WTC11 (cell line): ENCODE data around the gene MRPL54. TPM values are rescaled to one million over a fixed set of nuclear protein-coding genes. Genes with fewer than 3 reads are reported as not detected.

Experiments
- ATAC-seq: fragments of 200-7000 bp; cut with Tn5 transposase; 2 replicates; pipeline ENCODE4 v1.10.0; 2021; ENCODE audit warnings: mild to moderate bottlenecking, moderate library complexity
- CTCF ChIA-PET: fragments of 300-600 bp; sonication (Branson Sonifier 250); formaldehyde crosslinking; loops from one replicate; lab custom pipeline; 2021; ENCODE audit warnings: antibody characterized with exemption; lab: Charles Lee
- POLR2A ChIA-PET: fragments of 350-600 bp; sonication (Branson Sonifier 250); formaldehyde crosslinking; loops from one replicate; lab custom pipeline; 2021; ENCODE audit warnings: antibody characterized with exemption; lab: Charles Lee
- DNase-seq: peaks from one replicate; pipeline ENCODE4 v3.0.0; 2021; ENCODE audit warnings: low spot score
- H3K27ac Mint-ChIP-seq: 2 replicates; pipeline ENCODE4 v1.8.0; 2021; ENCODE audit warnings: mixed read lengths
- H3K27me3 Mint-ChIP-seq: 2 replicates; pipeline ENCODE4 v1.8.0; 2021; ENCODE audit warnings: low read depth, mild to moderate bottlenecking, moderate library complexity, mixed read lengths
- H3K36me3 Mint-ChIP-seq: 2 replicates; pipeline ENCODE4 v1.8.0; 2021; ENCODE audit warnings: mixed read lengths
- H3K4me1 Mint-ChIP-seq: 2 replicates; pipeline ENCODE4 v1.8.0; 2022; ENCODE audit warnings: mixed read lengths
- H3K4me3 Mint-ChIP-seq: 2 replicates; pipeline ENCODE4 v1.8.0; 2021; ENCODE audit warnings: mild to moderate bottlenecking, moderate library complexity, mixed read lengths
- H3K9me3 Mint-ChIP-seq: 2 replicates; pipeline ENCODE4 v1.8.0; 2021; ENCODE audit warnings: mixed read lengths
- ATF1 ChIP-seq: sonication (generic); formaldehyde crosslinking; IDR thresholded peaks from 2 replicates; pipeline ENCODE4 v1.8.1; 2023; ENCODE audit warnings: mild to moderate bottlenecking, moderate library complexity, missing genetic modification reagents
- ETV6 ChIP-seq: sonication (generic); formaldehyde crosslinking; IDR thresholded peaks from 2 replicates; pipeline ENCODE4 v1.8.1; 2022; ENCODE audit warnings: mild to moderate bottlenecking, missing genetic modification reagents
- MYBL2 ChIP-seq: sonication (generic); formaldehyde crosslinking; IDR thresholded peaks from 2 replicates; pipeline ENCODE4 v1.8.1; 2023; ENCODE audit warnings: mild to moderate bottlenecking, moderate library complexity, missing genetic modification reagents
- NFYB ChIP-seq: sonication (generic); formaldehyde crosslinking; conservative IDR thresholded peaks from 2 replicates; pipeline ENCODE4 v1.8.0; 2022; ENCODE audit warnings: low read depth, missing genetic modification reagents
- PRRX2 ChIP-seq: fragments of 250-450 bp; sonication (Bioruptor Pico); IDR thresholded peaks from 2 replicates; pipeline ENCODE4 v1.8.0; 2021; ENCODE audit warnings: mild to moderate bottlenecking
- RORB ChIP-seq: fragments of 250-450 bp; sonication (Bioruptor Pico); IDR thresholded peaks from 2 replicates; pipeline ENCODE4 v1.9.0; 2021; ENCODE audit warnings: mild to moderate bottlenecking
- SMAD3 ChIP-seq: sonication (generic); formaldehyde crosslinking; IDR thresholded peaks from 2 replicates; pipeline ENCODE4 v1.8.0; 2022; ENCODE audit warnings: missing genetic modification reagents, mild to moderate bottlenecking, borderline replicate concordance
- SOX15 ChIP-seq: fragments of 250-450 bp; sonication (Bioruptor Pico); IDR thresholded peaks from 2 replicates; pipeline ENCODE4 v1.9.0; 2021; ENCODE audit warnings: mild to moderate bottlenecking
- ZNF423 ChIP-seq: fragments of 250-450 bp; sonication (Bioruptor Pico); IDR thresholded peaks from 2 replicates; pipeline ENCODE4 v2.1.2; 2022; ENCODE audit warnings: mild to moderate bottlenecking, moderate library complexity
- ZNF671 ChIP-seq: fragments of 250-450 bp; sonication (Bioruptor Pico); IDR thresholded peaks from 2 replicates; pipeline ENCODE4 v1.8.0; 2021; ENCODE audit warnings: mild to moderate bottlenecking
- total RNA-seq: library from RNA; stranded (reverse); gene quantifications from 3 replicates; pipeline ENCODE4 v1.2.3, GENCODE V29; 2021
- TF ChIP-seq, protein P1 (sequence below): fragments of 250-450 bp; sonication (Bioruptor Pico); conservative IDR thresholded peaks from 2 replicates; pipeline ENCODE4 v1.9.0; 2021; ENCODE audit warnings: mild to moderate bottlenecking
- TF ChIP-seq, protein P2 (sequence below): sonication (generic); formaldehyde crosslinking; IDR thresholded peaks from 2 replicates; pipeline ENCODE4 v1.8.1; 2022; ENCODE audit warnings: low read depth, mild to moderate bottlenecking, moderate library complexity, missing genetic modification reagents, borderline replicate concordance
- TF ChIP-seq, protein P3 (sequence below): sonication (generic); formaldehyde crosslinking; IDR thresholded peaks from 2 replicates; pipeline ENCODE4 v1.8.0; 2022; ENCODE audit warnings: mild to moderate bottlenecking, missing genetic modification reagents
- TF ChIP-seq, protein P4 (sequence below): sonication (generic); formaldehyde crosslinking; IDR thresholded peaks from 2 replicates; pipeline ENCODE4 v1.8.0; 2022; ENCODE audit warnings: mild to moderate bottlenecking, missing genetic modification reagents
- TF ChIP-seq, protein P5 (sequence below): fragments of 200-600 bp; IDR thresholded peaks from 2 replicates; pipeline ENCODE4 v1.8.0; 2022; ENCODE audit warnings: antibody characterized with exemption
- TF ChIP-seq, protein P6 (sequence below): sonication (generic); formaldehyde crosslinking; IDR thresholded peaks from 2 replicates; pipeline ENCODE4 v1.8.1; 2022; ENCODE audit warnings: mild to moderate bottlenecking, moderate library complexity, missing genetic modification reagents
- TF ChIP-seq, protein P7 (sequence below): sonication (generic); formaldehyde crosslinking; IDR thresholded peaks from 2 replicates; pipeline ENCODE4 v1.8.1; 2023; ENCODE audit warnings: mild to moderate bottlenecking, moderate library complexity, missing genetic modification reagents
- TF ChIP-seq, protein P8 (sequence below): fragments of 250-450 bp; sonication (Bioruptor Pico); IDR thresholded peaks from 2 replicates; pipeline ENCODE4 v1.9.0; 2021; ENCODE audit warnings: moderate library complexity, mild to moderate bottlenecking, inconsistent platforms, borderline replicate concordance
- TF ChIP-seq, protein P9 (sequence below): fragments of 250-450 bp; sonication (Bioruptor Pico); IDR thresholded peaks from 2 replicates; pipeline ENCODE4 v1.9.0; 2021; ENCODE audit warnings: mild to moderate bottlenecking, borderline replicate concordance

The MRPL54 gene
- total RNA-seq, 1 experiment from 2014 or later, result 62.3 TPM

DNA sequence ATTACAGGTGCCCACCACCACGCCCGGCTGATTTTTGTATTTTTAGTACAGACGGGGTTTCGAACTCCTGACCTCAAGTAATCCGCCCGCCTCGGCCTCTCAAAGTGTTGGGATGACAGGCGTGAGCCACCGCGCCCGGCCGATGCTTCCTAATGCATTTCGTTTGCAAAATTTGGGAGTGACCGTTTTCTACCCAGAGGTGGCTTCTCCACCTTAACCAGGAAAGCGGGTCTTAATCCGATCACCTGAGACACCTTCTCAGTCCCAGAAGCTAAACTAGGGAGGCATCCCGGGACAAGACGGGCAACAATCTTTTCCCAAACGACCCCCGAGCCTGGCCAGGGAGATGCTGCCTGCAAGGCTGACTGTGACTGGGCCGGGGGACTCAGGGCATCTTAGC is 38.5 kb downstream of the MRPL54 start (continued):
- TF ChIP-seq, protein P1, sequence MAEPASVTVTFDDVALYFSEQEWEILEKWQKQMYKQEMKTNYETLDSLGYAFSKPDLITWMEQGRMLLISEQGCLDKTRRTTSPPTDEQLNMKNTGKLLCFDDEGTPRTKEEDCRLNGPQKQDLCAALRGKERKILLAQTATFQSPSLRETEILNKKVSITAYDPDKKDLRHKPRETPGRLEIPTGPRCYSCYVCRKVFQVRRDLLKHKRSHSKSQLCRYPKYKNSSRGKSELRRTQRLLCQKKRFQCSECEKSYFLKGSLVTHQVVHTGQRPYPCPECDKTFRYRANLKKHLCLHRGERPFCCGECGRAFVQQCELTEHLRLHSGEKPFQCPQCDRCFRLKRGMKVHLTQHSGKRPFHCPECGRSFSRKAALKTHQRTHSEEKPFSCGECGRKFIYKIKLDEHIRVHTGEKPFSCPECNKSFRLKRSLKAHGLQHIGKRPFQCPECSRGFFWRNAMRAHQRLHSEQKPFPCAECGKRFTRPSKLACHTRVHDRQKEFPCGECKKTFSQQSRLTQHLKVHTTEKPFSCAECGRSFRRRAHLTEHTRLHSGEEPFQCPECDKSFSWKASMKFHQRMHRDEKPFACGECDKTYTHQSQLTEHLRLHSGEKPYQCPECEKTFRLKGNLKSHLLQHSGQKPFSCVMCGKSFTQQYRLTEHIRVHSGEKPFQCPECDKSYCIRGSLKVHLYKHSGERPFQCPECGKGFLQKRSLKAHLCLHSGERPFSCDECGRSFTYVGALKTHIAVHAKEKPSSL, result no peak
- TF ChIP-seq NFYB (CRISPR knock-in tag) (no peak), RORB (CRISPR knock-in tag) (no peak), MYBL2 (no peak), ZNF671 (no peak), SOX15 (CRISPR knock-in tag) (no peak)
- TF ChIP-seq, protein P2, sequence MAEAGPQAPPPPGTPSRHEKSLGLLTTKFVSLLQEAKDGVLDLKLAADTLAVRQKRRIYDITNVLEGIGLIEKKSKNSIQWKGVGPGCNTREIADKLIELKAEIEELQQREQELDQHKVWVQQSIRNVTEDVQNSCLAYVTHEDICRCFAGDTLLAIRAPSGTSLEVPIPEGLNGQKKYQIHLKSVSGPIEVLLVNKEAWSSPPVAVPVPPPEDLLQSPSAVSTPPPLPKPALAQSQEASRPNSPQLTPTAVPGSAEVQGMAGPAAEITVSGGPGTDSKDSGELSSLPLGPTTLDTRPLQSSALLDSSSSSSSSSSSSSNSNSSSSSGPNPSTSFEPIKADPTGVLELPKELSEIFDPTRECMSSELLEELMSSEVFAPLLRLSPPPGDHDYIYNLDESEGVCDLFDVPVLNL (CRISPR knock-in tag), result no peak
- TF ChIP-seq, protein P3, sequence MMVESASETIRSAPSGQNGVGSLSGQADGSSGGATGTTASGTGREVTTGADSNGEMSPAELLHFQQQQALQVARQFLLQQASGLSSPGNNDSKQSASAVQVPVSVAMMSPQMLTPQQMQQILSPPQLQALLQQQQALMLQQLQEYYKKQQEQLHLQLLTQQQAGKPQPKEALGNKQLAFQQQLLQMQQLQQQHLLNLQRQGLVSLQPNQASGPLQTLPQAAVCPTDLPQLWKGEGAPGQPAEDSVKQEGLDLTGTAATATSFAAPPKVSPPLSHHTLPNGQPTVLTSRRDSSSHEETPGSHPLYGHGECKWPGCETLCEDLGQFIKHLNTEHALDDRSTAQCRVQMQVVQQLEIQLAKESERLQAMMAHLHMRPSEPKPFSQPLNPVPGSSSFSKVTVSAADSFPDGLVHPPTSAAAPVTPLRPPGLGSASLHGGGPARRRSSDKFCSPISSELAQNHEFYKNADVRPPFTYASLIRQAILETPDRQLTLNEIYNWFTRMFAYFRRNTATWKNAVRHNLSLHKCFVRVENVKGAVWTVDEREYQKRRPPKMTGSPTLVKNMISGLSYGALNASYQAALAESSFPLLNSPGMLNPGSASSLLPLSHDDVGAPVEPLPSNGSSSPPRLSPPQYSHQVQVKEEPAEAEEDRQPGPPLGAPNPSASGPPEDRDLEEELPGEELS (CRISPR knock-in tag), result no peak
- TF ChIP-seq, protein P4, sequence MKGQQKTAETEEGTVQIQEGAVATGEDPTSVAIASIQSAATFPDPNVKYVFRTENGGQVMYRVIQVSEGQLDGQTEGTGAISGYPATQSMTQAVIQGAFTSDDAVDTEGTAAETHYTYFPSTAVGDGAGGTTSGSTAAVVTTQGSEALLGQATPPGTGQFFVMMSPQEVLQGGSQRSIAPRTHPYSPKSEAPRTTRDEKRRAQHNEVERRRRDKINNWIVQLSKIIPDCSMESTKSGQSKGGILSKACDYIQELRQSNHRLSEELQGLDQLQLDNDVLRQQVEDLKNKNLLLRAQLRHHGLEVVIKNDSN (CRISPR knock-in tag), result no peak

DNA sequence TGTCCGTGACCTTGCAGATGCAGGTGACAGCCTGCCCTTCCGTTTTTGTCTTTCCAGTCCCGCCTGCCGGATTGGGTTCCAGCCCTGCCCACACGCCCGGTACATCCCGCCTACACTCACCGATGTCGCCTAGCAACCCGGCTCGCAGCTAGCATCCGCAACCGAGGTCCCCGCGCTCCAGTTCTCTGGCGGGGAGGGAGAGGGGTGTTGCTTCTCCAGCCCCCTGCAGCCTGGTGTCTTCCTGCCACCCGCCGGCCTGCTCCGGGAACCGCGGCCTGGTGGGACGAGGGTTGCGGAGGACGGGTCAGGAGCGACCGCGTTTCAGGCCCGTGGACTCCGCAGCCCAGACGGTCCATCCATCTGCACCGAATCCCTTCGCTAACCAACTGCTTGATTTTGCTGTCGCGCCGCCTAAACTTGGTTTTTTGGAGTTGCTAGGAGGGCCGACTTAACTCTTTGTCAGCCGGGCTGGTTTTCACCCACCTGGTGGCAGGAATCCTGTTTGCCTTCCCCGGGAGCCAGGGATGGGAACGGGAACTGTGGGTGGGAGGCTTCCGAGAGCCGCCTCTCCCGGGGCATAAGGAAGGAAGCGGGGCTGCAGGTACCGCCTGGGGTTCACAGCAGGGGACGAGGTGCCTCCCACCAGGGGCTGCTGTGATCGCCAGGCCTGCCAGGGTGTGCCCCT is 39.1 kb downstream of the MRPL54 start:
- ATAC-seq (peak; percentile 86), DNase-seq (peak; percentile 74)
- POLR2A ChIA-PET, result no interaction called here
- peaks cover 5% of the 10 kb centered on the region for H3K9me3 Mint-ChIP-seq
- 0 out of 2 replicates have a peak, but pooled peaks cover 4% of the 10 kb centered on the region for H3K4me1 Mint-ChIP-seq
- TF ChIP-seq, protein P5, sequence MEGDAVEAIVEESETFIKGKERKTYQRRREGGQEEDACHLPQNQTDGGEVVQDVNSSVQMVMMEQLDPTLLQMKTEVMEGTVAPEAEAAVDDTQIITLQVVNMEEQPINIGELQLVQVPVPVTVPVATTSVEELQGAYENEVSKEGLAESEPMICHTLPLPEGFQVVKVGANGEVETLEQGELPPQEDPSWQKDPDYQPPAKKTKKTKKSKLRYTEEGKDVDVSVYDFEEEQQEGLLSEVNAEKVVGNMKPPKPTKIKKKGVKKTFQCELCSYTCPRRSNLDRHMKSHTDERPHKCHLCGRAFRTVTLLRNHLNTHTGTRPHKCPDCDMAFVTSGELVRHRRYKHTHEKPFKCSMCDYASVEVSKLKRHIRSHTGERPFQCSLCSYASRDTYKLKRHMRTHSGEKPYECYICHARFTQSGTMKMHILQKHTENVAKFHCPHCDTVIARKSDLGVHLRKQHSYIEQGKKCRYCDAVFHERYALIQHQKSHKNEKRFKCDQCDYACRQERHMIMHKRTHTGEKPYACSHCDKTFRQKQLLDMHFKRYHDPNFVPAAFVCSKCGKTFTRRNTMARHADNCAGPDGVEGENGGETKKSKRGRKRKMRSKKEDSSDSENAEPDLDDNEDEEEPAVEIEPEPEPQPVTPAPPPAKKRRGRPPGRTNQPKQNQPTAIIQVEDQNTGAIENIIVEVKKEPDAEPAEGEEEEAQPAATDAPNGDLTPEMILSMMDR, result no peak
- TF ChIP-seq ATF1 (0 out of 2 replicates have a peak, but pooled peaks have one; percentile 68), SMAD3 (CRISPR knock-in tag) (no peak), PRRX2 (CRISPR knock-in tag) (no peak), ZNF423 (peak; percentile 54), ETV6 (0 out of 2 replicates have a peak, but pooled peaks have one; percentile 17)
- TF ChIP-seq, protein P6, sequence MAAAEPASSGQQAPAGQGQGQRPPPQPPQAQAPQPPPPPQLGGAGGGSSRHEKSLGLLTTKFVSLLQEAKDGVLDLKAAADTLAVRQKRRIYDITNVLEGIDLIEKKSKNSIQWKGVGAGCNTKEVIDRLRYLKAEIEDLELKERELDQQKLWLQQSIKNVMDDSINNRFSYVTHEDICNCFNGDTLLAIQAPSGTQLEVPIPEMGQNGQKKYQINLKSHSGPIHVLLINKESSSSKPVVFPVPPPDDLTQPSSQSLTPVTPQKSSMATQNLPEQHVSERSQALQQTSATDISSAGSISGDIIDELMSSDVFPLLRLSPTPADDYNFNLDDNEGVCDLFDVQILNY, result peak; percentile 70; the same call in 1 of the 2 replicates
- TF ChIP-seq, protein P7, sequence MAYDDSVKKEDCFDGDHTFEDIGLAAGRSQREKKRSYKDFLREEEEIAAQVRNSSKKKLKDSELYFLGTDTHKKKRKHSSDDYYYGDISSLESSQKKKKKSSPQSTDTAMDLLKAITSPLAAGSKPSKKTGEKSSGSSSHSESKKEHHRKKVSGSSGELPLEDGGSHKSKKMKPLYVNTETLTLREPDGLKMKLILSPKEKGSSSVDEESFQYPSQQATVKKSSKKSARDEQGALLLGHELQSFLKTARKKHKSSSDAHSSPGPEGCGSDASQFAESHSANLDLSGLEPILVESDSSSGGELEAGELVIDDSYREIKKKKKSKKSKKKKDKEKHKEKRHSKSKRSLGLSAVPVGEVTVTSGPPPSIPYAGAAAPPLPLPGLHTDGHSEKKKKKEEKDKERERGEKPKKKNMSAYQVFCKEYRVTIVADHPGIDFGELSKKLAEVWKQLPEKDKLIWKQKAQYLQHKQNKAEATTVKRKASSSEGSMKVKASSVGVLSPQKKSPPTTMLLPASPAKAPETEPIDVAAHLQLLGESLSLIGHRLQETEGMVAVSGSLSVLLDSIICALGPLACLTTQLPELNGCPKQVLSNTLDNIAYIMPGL, result peak; percentile 55; the same call in 1 of the 2 replicates
- TF ChIP-seq, protein P8, sequence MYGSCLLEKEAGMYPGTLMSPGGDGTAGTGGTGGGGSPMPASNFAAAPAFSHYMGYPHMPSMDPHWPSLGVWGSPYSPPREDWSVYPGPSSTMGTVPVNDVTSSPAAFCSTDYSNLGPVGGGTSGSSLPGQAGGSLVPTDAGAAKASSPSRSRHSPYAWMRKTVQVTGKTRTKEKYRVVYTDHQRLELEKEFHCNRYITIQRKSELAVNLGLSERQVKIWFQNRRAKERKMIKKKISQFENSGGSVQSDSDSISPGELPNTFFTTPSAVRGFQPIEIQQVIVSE, result no peak
- TF ChIP-seq, protein P9, sequence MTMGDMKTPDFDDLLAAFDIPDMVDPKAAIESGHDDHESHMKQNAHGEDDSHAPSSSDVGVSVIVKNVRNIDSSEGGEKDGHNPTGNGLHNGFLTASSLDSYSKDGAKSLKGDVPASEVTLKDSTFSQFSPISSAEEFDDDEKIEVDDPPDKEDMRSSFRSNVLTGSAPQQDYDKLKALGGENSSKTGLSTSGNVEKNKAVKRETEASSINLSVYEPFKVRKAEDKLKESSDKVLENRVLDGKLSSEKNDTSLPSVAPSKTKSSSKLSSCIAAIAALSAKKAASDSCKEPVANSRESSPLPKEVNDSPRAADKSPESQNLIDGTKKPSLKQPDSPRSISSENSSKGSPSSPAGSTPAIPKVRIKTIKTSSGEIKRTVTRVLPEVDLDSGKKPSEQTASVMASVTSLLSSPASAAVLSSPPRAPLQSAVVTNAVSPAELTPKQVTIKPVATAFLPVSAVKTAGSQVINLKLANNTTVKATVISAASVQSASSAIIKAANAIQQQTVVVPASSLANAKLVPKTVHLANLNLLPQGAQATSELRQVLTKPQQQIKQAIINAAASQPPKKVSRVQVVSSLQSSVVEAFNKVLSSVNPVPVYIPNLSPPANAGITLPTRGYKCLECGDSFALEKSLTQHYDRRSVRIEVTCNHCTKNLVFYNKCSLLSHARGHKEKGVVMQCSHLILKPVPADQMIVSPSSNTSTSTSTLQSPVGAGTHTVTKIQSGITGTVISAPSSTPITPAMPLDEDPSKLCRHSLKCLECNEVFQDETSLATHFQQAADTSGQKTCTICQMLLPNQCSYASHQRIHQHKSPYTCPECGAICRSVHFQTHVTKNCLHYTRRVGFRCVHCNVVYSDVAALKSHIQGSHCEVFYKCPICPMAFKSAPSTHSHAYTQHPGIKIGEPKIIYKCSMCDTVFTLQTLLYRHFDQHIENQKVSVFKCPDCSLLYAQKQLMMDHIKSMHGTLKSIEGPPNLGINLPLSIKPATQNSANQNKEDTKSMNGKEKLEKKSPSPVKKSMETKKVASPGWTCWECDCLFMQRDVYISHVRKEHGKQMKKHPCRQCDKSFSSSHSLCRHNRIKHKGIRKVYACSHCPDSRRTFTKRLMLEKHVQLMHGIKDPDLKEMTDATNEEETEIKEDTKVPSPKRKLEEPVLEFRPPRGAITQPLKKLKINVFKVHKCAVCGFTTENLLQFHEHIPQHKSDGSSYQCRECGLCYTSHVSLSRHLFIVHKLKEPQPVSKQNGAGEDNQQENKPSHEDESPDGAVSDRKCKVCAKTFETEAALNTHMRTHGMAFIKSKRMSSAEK (CRISPR knock-in tag), result no peak
- peaks cover 4% of the 10 kb centered on the region for H3K36me3 Mint-ChIP-seq
- H3K4me3 Mint-ChIP-seq, result peak overlapping the region; percentile 60
- H3K27ac Mint-ChIP-seq, result no peak overlapping the region
- peaks cover 32% of the 10 kb centered on the region for H3K27me3 Mint-ChIP-seq
- CTCF ChIA-PET, result no interaction called here
